GM12892 (cell line): ENCODE data around the gene ECT2L.
"Not testable (repeated sequence)": the region's sequence is repeated elsewhere in the genome, so short reads cannot be mapped to it uniquely, and the experiment has no call there.

Source experiments
- POLR2A ChIP-seq: IDR thresholded peaks from 2 replicates; pipeline ENCODE4 v1.6.1; 2011; ENCODE audit warnings: low read depth, low read length, control low read depth
- POLR2AphosphoS5 ChIP-seq: IDR thresholded peaks from 2 replicates; pipeline ENCODE4 v1.6.1; 2011; ENCODE audit warnings: low read depth, low read length, control low read depth

GRCh38 chr6:138936873-138937272 is 141.0 kb downstream of the ECT2L start:
- not testable (repeated sequence) for TF ChIP-seq POLR2AphosphoS5, POLR2A
